ENCODE measurements around the gene HSPG2.

GRCh38 chr1:21833392-21833976, 103.6 kb downstream of the HSPG2 start:
- TF ChIP-seq EP300 (conservative IDR thresholded peaks at IDR 0.05; ENCODE audit: poor library complexity, severe bottlenecking) (no peak), SMC3 (conservative IDR thresholded peaks at IDR 0.05; ENCODE audit: poor library complexity) (no peak), TAF1 (IDR thresholded peaks at IDR 0.05; ENCODE audit: low read depth) (no peak), MXI1 (conservative IDR thresholded peaks at IDR 0.05; ENCODE audit: poor library complexity, severe bottlenecking) (no peak), POLR2AphosphoS5 (IDR thresholded peaks at IDR 0.05) (no peak)
- TF ChIP-seq, protein P1, sequence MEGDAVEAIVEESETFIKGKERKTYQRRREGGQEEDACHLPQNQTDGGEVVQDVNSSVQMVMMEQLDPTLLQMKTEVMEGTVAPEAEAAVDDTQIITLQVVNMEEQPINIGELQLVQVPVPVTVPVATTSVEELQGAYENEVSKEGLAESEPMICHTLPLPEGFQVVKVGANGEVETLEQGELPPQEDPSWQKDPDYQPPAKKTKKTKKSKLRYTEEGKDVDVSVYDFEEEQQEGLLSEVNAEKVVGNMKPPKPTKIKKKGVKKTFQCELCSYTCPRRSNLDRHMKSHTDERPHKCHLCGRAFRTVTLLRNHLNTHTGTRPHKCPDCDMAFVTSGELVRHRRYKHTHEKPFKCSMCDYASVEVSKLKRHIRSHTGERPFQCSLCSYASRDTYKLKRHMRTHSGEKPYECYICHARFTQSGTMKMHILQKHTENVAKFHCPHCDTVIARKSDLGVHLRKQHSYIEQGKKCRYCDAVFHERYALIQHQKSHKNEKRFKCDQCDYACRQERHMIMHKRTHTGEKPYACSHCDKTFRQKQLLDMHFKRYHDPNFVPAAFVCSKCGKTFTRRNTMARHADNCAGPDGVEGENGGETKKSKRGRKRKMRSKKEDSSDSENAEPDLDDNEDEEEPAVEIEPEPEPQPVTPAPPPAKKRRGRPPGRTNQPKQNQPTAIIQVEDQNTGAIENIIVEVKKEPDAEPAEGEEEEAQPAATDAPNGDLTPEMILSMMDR (IDR thresholded peaks at IDR 0.05; ENCODE audit: poor library complexity, severe bottlenecking) = no peak

Data from neural cell (in vitro differentiated cells).